HepG2 (cell line): ENCODE measurements around the gene TRUB1. TPM values are rescaled to one million over a fixed set of nuclear protein-coding genes. Genes with fewer than 3 reads are reported as not detected.
A peak's percentile ranks its signal among the peaks of the same experiment; 100 is the strongest.

Experiments used
- BATF2 ChIP-seq: sonication (generic); formaldehyde crosslinking; IDR thresholded peaks from 2 replicates; pipeline ENCODE4 v1.8.0; 2022; ENCODE audit warnings: mild to moderate bottlenecking, missing genetic modification reagents, moderate library complexity
- BORCS8-MEF2B ChIP-seq: sonication (generic); formaldehyde crosslinking; IDR thresholded peaks from 2 replicates; pipeline ENCODE4 v1.8.0; 2022; ENCODE audit warnings: mild to moderate bottlenecking, missing genetic modification reagents
- FIP1L1 ChIP-seq: fragments of 200-400 bp; formaldehyde crosslinking; IDR thresholded peaks from 2 replicates; pipeline ENCODE4 v1.6.1; 2018; ENCODE audit warnings: low read depth, mild to moderate bottlenecking, low read length, moderate library complexity, borderline replicate concordance; ENCODE audit not compliant: insufficient read depth
- JUN ChIP-seq: sonication (generic); formaldehyde crosslinking; IDR thresholded peaks from 2 replicates; pipeline ENCODE4 v1.4.0; 2020; ENCODE audit warnings: mild to moderate bottlenecking, missing genetic modification reagents
- LBX2 ChIP-seq: sonication (generic); formaldehyde crosslinking; IDR thresholded peaks from 2 replicates; pipeline ENCODE4 v1.5.0; 2020; ENCODE audit warnings: missing genetic modification reagents, mild to moderate bottlenecking, borderline replicate concordance
- MYC ChIP-seq: sonication (generic); formaldehyde crosslinking; IDR thresholded peaks from 2 replicates; pipeline ENCODE4 v1.9.0; 2021; ENCODE audit warnings: missing genetic modification reagents, borderline replicate concordance
- NCOA2 ChIP-seq: sonication (generic); formaldehyde crosslinking; IDR thresholded peaks from 2 replicates; pipeline ENCODE4 v1.8.0; 2022; ENCODE audit warnings: inconsistent platforms
- PBX3 ChIP-seq: sonication (generic); formaldehyde crosslinking; IDR thresholded peaks from 2 replicates; pipeline ENCODE4 v1.8.1; 2023; ENCODE audit warnings: missing genetic modification reagents, inconsistent platforms, borderline replicate concordance
- PTBP1 ChIP-seq: fragments of 200-400 bp; formaldehyde crosslinking; IDR thresholded peaks from 2 replicates; pipeline ENCODE4 v1.6.1; 2018; ENCODE audit warnings: low read length, low read depth; ENCODE audit not compliant: poor library complexity, severe bottlenecking
- YEATS2 ChIP-seq: sonication (generic); formaldehyde crosslinking; IDR thresholded peaks from 2 replicates; pipeline ENCODE4 v1.4.0; 2020; ENCODE audit warnings: missing genetic modification reagents, borderline replicate concordance
- ZNF256 ChIP-seq: sonication (generic); formaldehyde crosslinking; conservative IDR thresholded peaks from 2 replicates; pipeline ENCODE4 v1.4.0; 2020; ENCODE audit warnings: missing genetic modification reagents
- ZNF282 ChIP-seq: fragments of 450-650 bp; IDR thresholded peaks from 2 replicates; pipeline ENCODE4 v1.6.1; 2018; ENCODE audit not compliant: partially characterized antibody
- ZNF644 ChIP-seq: IDR thresholded peaks from 2 replicates; pipeline ENCODE4 v1.6.1; 2016; ENCODE audit warnings: low read depth
- polyA plus RNA-seq, 8 experiments: library from polyadenylated mRNA; depleted of rRNA in 3 of 8; stranded (reverse) in 7 of 8; unstranded in 1 of 8; fragments of >200 nt; fragmentation: Illumina TruSeq in 4 of 8; extraction: Trizol in 4 of 8; gene quantifications; 2 replicates each; pipeline versions ENCODE4 v1.2.1 to v1.2.3, GENCODE V29; 2011 to 2016; ENCODE audit warnings: low read depth in 4 of 8, missing spikeins in 1 of 8, mixed read lengths in 1 of 8; ENCODE audit not compliant: insufficient read depth in 1 of 8
- total RNA-seq, 5 experiments: library from RNA; depleted of rRNA; stranded (reverse); fragments of >200 nt; fragmentation: Illumina TruSeq; extraction: Trizol; gene quantifications; 2 replicates each; pipeline ENCODE4 v1.2.3, GENCODE V29; 2016; ENCODE audit warnings: low read depth in 1 of 5
- TF ChIP-seq, protein P1 (sequence below): sonication (generic); formaldehyde crosslinking; conservative IDR thresholded peaks from 2 replicates; pipeline ENCODE4 v1.5.0; 2020; ENCODE audit warnings: missing genetic modification reagents
- TF ChIP-seq, protein P2 (sequence below): sonication (generic); formaldehyde crosslinking; IDR thresholded peaks from 2 replicates; pipeline ENCODE4 v1.4.0; 2020; ENCODE audit warnings: mild to moderate bottlenecking, low read depth, missing genetic modification reagents

Gene TRUB1
- total and polyA plus RNA-seq, 2 of the 13 experiments (the other 11 are each of a cell fraction or from before 2014, with no cell fraction given): 10.6 to 38.9 TPM

- TF ChIP-seq BATF2 (CRISPR knock-in tag) (no peak), MYC (CRISPR knock-in tag) (peak; percentile 87), JUN (CRISPR knock-in tag) (no peak), ZNF644 (peak; percentile 38; the same call in 1 of the 2 replicates), PBX3 (CRISPR knock-in tag) (no peak), YEATS2 (peak; percentile 89), NCOA2 (peak; percentile 66), PTBP1 (no peak), LBX2 (CRISPR knock-in tag) (no peak), ZNF256 (CRISPR knock-in tag) (no peak; the same call in none of the 2 replicates), ZNF282 (no peak), BORCS8-MEF2B (CRISPR knock-in tag) (peak; percentile 75), FIP1L1 (no peak)
- TF ChIP-seq, protein P1, sequence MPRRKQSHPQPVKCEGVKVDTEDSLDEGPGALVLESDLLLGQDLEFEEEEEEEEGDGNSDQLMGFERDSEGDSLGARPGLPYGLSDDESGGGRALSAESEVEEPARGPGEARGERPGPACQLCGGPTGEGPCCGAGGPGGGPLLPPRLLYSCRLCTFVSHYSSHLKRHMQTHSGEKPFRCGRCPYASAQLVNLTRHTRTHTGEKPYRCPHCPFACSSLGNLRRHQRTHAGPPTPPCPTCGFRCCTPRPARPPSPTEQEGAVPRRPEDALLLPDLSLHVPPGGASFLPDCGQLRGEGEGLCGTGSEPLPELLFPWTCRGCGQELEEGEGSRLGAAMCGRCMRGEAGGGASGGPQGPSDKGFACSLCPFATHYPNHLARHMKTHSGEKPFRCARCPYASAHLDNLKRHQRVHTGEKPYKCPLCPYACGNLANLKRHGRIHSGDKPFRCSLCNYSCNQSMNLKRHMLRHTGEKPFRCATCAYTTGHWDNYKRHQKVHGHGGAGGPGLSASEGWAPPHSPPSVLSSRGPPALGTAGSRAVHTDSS (CRISPR knock-in tag): no peak
- TF ChIP-seq, protein P2, sequence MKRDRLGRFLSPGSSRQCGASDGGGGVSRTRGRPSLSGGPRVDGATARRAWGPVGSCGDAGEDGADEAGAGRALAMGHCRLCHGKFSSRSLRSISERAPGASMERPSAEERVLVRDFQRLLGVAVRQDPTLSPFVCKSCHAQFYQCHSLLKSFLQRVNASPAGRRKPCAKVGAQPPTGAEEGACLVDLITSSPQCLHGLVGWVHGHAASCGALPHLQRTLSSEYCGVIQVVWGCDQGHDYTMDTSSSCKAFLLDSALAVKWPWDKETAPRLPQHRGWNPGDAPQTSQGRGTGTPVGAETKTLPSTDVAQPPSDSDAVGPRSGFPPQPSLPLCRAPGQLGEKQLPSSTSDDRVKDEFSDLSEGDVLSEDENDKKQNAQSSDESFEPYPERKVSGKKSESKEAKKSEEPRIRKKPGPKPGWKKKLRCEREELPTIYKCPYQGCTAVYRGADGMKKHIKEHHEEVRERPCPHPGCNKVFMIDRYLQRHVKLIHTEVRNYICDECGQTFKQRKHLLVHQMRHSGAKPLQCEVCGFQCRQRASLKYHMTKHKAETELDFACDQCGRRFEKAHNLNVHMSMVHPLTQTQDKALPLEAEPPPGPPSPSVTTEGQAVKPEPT: 0 out of 2 replicates have a peak, but pooled peaks have one; percentile 65
Measured at GRCh38 chr10:114937962-114938855, at the start of gene TRUB1 (continued).
